Thyroid gland (tissue), 4 donors: Measurements from ENCODE around the gene RIN1.

Source experiments
- POLR2A ChIP-seq, 2 donors: fragments of 450-650 bp; IDR thresholded peaks; one replicate each; pipeline ENCODE4 v1.6.1; 2017; ENCODE audit warnings: antibody characterized with exemption in 2 of 2, mild to moderate bottlenecking in 2 of 2, moderate library complexity in 1 of 2
- TF ChIP-seq, protein P1 (sequence below), 6 experiments: fragments of 200-600 bp in 3 of 6; fragments of 450-650 bp in 3 of 6; sonication (generic) in 3 of 6; IDR thresholded peaks; one replicate each; pipeline ENCODE4 v1.5.1; 2016 to 2019; ENCODE audit warnings: antibody characterized with exemption in 6 of 6, mild to moderate bottlenecking in 2 of 6, inconsistent platforms in 1 of 6, moderate library complexity in 1 of 6

DNA sequence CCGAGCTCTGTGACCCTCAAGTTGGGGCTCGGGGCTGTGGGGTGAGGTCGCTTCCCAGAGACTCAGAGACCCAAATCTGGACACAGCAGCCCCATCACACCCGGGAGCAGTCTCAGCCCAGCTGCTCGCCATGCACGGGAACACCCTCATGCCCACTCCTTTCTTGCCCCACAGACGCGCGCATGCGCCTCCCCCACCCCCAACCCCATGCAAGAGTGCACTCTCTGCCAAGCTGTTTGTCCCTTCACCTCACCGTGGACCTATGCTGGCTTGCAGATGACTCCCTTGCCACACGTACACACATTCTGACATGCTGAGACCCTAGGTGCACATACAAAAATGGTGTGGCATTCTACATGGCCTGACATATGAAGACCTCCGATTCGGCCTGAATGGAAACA, 18.9 kb downstream of the RIN1 start:
- TF ChIP-seq, protein P1, sequence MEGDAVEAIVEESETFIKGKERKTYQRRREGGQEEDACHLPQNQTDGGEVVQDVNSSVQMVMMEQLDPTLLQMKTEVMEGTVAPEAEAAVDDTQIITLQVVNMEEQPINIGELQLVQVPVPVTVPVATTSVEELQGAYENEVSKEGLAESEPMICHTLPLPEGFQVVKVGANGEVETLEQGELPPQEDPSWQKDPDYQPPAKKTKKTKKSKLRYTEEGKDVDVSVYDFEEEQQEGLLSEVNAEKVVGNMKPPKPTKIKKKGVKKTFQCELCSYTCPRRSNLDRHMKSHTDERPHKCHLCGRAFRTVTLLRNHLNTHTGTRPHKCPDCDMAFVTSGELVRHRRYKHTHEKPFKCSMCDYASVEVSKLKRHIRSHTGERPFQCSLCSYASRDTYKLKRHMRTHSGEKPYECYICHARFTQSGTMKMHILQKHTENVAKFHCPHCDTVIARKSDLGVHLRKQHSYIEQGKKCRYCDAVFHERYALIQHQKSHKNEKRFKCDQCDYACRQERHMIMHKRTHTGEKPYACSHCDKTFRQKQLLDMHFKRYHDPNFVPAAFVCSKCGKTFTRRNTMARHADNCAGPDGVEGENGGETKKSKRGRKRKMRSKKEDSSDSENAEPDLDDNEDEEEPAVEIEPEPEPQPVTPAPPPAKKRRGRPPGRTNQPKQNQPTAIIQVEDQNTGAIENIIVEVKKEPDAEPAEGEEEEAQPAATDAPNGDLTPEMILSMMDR (IDR thresholded peaks at IDR 0.05), result no peak
- no peak for TF ChIP-seq POLR2A (IDR thresholded peaks at IDR 0.05)
